HG03175 (cell line): Measurements from ENCODE around the gene CORT.
A peak's percentile ranks its signal among the peaks of the same experiment; 100 is the strongest.
"Not testable (repeated sequence)": the region's sequence is repeated elsewhere in the genome, so short reads cannot be mapped to it uniquely, and the experiment has no call there.

Experiments
- ATAC-seq: cut with Tn5 transposase; IDR thresholded peaks from one replicate; pipeline ENCODE4 v1.9.1; 2021; ENCODE audit warnings: mild to moderate bottlenecking, moderate library complexity; ENCODE audit not compliant: unreplicated experiment

CORT gene

DNA sequence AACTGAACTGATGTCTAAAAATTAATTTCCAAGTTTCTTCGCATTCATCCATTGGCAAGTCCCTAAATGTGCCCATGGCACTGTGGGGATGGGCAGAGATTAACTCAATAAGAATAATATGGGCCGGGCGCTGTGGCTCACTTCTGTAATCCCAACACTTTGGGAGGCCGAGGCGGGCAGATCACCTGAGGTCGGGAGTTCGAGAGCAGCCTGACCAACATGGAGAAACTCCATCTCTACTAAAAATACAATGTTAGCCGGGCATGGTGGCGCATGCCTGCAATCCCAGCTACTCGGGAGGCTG is 24.4 kb downstream of the CORT start:
- not testable (repeated sequence) for ATAC-seq

DNA sequence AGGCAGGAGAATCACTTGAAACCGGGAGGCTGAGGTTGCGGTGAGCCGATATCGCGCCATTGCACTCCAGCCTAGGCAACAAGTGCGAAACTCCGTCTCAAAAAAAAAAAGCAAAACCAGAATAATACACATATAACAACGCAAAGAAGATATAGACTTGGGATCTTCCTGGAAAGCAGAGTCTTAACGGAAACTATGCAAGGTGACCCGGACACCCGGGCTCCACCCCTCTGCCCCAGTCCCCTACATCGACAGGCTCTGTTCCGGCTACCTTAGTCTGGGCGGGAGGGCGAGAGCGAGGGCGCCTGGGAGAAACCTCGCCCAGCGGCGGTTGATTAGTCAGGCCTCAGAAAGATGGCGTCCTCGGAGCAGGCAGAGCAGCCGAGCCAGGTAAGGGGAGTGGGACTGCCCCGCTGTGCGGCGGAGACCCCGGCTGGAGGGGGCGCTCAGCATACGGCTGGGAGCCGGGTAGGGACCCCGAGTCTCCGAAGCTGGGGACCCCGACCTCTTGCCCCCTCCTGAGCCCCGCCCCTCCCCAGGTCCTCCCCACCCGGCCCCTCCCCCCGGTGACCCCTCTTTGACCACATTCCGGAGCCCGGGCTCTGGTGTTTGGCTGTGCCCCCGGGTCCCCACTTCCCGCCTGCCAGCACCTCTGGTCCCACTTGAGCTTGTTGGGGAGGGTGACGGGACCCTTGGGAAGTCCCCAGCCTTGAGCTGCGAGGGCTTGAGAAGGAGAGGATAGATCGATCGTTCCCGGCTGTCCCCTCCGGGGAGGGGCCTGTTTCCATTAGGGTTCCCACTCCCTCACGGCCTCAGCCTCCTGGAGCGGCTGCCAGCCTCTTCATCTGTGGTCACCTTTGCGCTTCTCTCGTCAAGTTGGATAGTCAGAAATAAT is 25.0 kb downstream of the CORT start, which contains the start of gene PEX14:
Gene PEX14 (plus strand): TSS at position 338 of the 895 bp plus-strand sequence. CDS start 17 bp downstream, at position 355.
- ATAC-seq = peak; percentile 73

DNA sequence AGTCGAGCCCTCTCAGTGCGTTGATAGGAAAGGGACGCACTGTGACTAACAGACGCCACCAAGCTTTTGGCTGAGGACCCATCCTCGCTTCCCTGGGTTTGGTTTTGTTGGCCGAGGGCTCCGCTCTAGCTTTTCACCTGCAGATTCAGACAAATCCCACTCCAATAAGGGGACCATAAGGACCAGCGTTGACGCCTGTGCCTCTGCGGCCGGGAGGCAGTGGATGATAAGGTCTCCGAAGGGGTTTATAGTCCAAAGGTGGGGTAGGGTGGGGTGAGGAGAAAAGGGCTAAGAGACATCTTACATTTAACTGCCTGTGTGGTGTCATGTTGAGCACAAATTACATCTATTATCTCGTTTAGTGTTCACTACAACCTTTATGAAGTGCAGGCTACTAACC is 25.7 kb downstream of the CORT start:
- no peak for ATAC-seq

DNA sequence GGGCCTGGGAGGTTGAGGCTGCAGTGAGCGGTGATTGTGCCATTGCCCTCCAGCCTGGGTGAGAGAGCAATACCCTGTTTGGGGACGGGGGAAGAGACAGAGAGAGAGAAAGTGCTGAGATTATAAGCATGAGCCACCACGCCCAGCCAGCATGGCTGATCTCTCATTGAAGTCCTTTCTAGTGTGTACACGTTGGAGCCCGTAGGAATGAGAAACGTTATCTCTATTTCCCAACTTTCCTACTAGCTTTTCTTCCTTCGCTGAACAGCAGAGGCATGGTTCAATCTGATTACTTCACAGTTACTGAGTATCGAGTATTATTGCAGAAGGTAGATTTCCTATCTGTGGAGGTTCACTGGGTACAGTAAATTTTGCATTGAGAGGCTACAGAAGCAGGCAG is 29.5 kb downstream of the CORT start:
- ATAC-seq = no peak

DNA sequence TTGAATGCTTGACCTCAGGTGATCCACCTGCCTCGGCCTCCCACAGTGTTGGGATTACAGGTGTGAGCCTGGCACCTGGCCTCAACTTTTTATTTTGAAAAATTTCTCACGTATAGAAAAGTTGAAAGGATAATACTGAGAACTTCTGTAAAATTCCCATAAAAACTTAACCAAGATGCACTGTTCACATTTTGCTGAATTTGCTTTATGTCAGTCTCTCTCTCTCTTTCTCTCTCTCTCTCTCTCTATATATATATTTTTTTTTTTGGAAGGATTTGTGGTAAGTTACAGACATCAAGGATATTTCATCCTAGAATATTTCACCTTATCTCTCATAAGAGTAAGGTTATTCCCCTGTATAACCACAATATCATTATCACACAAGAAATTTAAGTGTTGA is 30.8 kb downstream of the CORT start:
- no peak for ATAC-seq

DNA sequence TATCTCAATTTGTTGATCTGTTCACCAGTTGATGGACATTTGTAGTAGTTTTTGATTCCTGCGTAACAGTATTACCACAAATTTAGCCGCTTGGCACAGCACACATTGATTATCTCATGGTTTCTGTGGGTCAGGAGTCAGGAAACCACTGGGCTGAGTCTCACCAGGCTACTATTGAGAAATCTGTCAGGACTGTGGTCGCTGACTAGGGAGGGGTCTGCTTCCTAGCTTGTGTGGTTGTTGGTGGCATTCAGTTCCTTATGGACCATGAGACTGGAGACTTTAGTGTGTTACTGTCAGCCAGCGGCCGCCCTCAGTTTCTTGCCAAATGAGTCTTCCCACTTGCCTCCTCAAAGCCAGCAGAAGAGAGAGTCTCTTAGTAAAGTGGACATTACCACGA is 34.7 kb downstream of the CORT start:
- no peak for ATAC-seq

DNA sequence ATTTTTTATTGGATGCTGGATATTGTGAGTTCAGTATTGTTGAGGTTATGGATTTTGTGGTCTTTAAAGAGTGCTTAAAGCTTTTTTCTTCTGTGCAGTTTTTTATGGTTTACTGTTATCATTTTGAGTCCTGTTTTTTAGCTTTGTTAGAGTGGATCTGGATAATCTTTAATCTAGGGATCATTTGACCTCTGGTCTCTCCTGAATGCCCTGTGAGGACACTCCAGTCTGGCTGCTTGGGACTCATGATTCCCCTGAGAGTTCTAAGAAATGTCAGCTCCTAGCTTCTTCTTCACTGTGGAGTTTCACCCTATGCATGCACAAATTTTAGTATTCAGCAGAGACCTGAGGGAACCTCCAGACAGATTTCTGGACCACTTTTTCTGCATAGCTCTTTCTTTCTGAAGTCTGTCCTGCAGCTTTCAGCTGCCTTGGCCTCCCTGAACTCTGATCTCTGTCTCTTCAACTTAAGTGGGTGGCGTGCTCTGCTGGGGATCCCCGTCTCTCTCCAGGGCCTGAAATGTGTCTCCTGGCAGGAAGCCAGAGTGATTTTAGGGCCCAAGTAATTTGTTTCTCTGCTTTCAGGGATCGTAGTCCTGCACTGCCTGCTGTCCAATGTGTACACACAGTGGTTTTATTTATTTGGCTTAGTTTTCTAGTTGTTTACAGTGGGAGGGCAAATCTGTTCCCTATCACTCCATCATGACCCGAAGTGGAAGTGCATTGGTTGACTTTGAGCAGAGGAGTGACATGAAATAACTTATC is 39.6 kb downstream of the CORT start:
- ATAC-seq = no peak

DNA sequence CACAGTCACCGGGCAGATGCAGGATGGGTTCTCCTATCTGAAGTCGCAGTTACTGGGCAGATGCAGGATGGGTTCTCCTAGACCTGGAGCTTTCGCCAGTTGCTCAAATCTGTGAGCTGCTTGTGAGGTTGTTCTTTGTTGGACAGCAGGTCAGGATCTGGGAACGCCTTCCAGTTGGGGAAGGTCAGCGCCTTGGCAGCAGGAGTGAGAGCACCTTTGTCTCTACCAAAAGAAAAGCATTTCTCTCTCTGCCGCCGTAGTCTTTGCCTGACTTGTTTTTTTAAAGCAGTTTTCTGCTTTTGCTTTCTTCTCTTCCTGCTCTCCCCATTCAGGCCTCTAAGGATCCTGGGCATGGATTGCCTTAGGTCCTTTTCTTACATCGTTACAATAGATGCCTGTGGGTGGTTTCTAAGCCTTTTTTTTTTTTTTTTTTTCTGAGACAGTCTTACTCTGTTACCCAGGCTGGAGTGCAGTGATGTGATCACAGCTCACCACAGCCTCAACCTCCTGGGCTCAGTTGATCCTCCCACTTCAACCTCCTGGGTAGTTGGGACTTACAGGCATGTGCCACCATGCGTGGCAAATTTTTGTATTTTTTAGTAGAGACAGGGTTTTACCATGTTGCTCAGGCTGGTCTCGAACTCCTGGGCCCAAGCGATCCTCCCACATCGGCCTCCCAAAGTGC is 40.6 kb downstream of the CORT start:
- no peak for ATAC-seq

DNA sequence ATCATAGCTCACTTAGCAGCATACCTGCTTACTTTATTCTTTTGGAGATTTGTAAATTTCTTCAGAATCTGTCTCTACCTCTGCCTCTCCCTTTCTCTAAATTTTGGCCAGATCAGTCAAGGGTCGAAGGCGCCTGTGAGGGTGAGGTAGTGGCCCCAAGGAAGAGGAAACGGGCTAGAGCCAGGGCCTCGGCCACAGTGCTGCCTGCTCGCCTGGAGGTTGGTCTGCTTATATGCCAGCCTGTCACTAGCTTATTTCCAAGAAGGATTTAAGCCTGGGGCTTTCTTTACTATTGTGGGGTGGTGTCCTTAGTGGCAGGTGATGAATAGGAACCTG is 44.6 kb downstream of the CORT start:
- ATAC-seq = no peak

DNA sequence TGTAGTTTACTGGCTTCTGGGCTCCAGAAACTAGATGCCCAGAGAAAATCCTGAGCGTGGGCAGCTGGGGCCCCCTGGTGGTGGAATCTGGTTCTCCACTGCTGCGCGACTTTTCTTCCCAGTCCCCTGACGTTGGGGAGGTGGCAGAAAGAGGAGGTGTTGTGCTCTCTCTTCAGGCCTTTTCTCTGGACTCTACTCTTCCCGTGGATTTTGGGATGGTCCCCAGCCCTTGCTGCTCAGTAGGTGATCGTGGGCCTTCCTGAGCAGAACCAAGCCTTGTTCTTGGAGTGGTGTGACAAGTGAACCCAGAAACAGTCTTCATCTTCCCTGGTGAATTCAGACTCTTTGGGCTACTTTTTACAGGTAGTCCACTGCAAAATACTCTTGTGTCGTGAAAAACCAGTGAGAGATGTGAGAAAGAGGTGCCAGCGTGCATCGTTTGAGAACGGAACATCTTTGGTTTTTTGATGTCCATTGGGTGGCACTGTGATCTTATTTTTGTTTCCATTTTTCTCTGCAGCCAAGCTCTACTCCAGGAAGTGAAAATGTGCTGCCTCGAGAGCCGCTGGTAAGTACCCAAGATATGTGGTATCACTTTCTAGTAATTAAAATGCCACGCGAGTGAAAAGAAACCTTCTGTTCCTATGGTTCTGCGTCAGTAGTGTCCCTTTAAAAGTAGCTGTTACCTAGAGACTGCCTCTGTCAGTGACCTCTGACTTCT is 45.1 kb downstream of the CORT start:
- peak; percentile 78 for ATAC-seq

DNA sequence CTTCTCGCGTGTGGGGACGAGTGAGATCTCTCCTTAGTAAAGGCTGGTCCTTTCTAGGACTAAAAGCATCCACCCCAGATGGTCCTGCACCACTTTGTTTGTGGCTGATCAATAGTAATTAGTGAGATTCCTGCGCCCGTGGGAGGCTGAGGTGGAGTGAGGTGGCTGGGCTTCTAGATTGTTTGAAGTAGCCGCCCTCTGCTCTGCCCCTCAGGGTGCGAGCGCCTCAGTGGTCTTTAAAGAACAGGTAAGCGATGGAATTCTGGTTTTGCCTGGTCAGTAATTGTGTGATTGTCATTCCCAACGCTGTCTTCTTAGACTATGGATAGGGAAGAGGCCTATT is 45.6 kb downstream of the CORT start:
- ATAC-seq = no peak

DNA sequence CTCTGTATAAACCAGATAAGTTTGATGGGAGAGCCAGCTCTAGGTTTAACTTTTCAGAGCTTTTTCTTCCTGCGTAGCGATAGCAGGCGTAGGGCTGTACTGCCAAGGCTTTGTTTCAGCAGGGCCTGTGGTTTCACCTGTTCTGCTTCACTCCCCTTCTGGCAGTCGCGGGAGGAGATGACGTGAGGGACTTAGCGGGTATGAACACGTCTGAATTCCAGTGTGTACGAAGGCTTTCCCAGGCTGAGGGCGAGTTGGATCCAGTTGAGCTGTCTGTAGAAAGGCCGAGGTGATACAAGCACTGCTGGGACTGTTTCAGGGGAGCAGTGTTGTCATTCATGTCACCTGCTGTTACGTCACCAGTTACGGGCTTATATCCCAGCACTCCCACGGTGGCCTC is 46.1 kb downstream of the CORT start:
- no peak for ATAC-seq

DNA sequence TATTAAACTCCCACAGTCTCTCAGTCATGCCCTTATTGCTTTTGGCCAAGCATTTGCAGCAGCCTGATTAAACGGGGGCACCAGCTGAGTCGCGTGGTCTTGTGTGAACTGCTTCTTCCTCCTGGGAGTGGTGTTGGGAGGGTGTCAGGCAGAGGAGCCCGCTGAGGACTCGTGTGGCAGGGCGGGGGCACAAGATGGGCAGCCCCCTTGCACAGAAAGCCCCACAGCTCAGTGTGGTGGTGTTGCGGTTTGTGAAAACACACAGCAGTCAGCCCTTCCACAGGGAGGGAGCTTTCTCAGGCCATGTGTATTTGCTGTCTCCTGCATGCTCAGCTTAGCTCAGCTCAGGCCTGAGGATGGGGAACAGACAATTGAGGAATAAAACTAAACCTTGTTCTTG is 47.3 kb downstream of the CORT start:
- no peak for ATAC-seq

DNA sequence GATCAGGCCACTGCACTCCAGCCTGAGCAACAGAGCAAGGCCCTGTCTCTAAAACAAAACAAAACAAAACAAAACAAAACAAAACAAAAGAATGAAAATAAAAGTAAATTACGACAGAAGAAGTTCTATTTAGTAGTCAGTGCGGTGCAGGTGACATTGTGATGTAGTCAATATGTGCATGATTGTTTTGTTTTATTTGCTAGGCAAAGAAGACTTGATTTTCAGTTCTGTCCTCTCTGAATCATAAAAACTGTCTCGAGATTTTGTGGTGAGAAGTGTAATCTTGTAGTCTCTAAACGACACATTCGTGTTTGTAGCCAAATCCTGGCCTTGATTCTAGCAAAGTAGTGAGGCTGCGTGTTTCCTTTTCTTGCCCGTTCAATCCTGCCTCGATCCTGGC is 48.4 kb downstream of the CORT start:
- no peak for ATAC-seq
